Astrocyte (in vitro differentiated cells and primary cell): ENCODE data around the gene SUSD4. TPM values are rescaled to one million over a fixed set of nuclear protein-coding genes. Genes with fewer than 3 reads are reported as not detected.

Source experiments
- DNase-seq: peaks from one replicate; pipeline ENCODE4 v3.0.0-alpha.2; 2010; ENCODE audit warnings: low read depth
- FAIRE-seq: peaks from 2 replicates; lab custom pipeline; 2011; peaks lifted over from hg19 to GRCh38; lab: Jason Lieb, UNC
- H2AFZ ChIP-seq: 2 replicates; pipeline ENCODE4 v1.6.0; 2012; ENCODE audit warnings: low read depth, low read length, inconsistent platforms
- H3K27ac ChIP-seq: 2 replicates; pipeline ENCODE4 v1.5.1; 2011; ENCODE audit warnings: low read depth, low read length, inconsistent platforms
- H3K27me3 ChIP-seq: 2 replicates; pipeline ENCODE4 v1.6.0; 2011; ENCODE audit warnings: low read length, inconsistent platforms; ENCODE audit not compliant: insufficient read depth
- H3K36me3 ChIP-seq: 2 replicates; pipeline ENCODE4 v1.5.1; 2011; ENCODE audit warnings: low read length, inconsistent platforms; ENCODE audit not compliant: insufficient read depth
- H3K4me1 ChIP-seq: 2 replicates; pipeline ENCODE4 v1.5.1; 2011; ENCODE audit warnings: low read length, inconsistent platforms; ENCODE audit not compliant: insufficient read depth
- H3K4me2 ChIP-seq: 2 replicates; pipeline ENCODE4 v1.6.0; 2012; ENCODE audit warnings: low read length, inconsistent platforms
- H3K4me3 ChIP-seq: 2 replicates; pipeline ENCODE4 v1.5.1; 2011; ENCODE audit warnings: low read depth, mild to moderate bottlenecking, low read length, inconsistent platforms; ENCODE audit not compliant: insufficient read depth
- H3K79me2 ChIP-seq: 2 replicates; pipeline ENCODE4 v1.6.0; 2012; ENCODE audit warnings: mild to moderate bottlenecking, low read length, inconsistent platforms; ENCODE audit not compliant: insufficient read depth
- H3K9ac ChIP-seq: 2 replicates; pipeline ENCODE4 v1.6.0; 2012; ENCODE audit warnings: mild to moderate bottlenecking, low read length, inconsistent platforms
- H3K9me3 ChIP-seq: 2 replicates; pipeline ENCODE4 v1.5.1; 2012; ENCODE audit warnings: low read depth, mild to moderate bottlenecking, low read length, inconsistent platforms; ENCODE audit not compliant: insufficient read depth
- H4K20me1 ChIP-seq: 2 replicates; pipeline ENCODE4 v1.6.0; 2012; ENCODE audit warnings: low read length, inconsistent platforms; ENCODE audit not compliant: insufficient read depth
- H3K27ac Mint-ChIP-seq: one replicate; pipeline ENCODE4 v1.8.0; 2021; ENCODE audit warnings: mild to moderate bottlenecking, mixed read lengths; ENCODE audit not compliant: unreplicated experiment
- H3K27me3 Mint-ChIP-seq: one replicate; pipeline ENCODE4 v1.8.0; 2021; ENCODE audit warnings: low read depth, mixed read lengths; ENCODE audit not compliant: unreplicated experiment
- H3K36me3 Mint-ChIP-seq: one replicate; pipeline ENCODE4 v1.8.0; 2021; ENCODE audit warnings: low read depth, mixed read lengths; ENCODE audit not compliant: unreplicated experiment
- H3K4me1 Mint-ChIP-seq: one replicate; pipeline ENCODE4 v1.8.0; 2021; ENCODE audit warnings: low read depth, mixed read lengths; ENCODE audit not compliant: unreplicated experiment
- H3K4me3 Mint-ChIP-seq: one replicate; pipeline ENCODE4 v1.8.0; 2021; ENCODE audit warnings: mild to moderate bottlenecking, moderate library complexity, mixed read lengths; ENCODE audit not compliant: unreplicated experiment
- H3K9me3 Mint-ChIP-seq: one replicate; pipeline ENCODE4 v1.8.0; 2021; ENCODE audit warnings: mild to moderate bottlenecking, mixed read lengths; ENCODE audit not compliant: unreplicated experiment
- CTCF ChIP-seq: IDR thresholded peaks from 2 replicates; pipeline ENCODE4 v1.5.1; 2011; ENCODE audit warnings: low read depth, mild to moderate bottlenecking, inconsistent platforms, low read length, moderate library complexity; ENCODE audit not compliant: insufficient read depth
- EZH2 ChIP-seq: IDR thresholded peaks from 2 replicates; pipeline ENCODE4 v1.6.1; 2012; ENCODE audit warnings: mild to moderate bottlenecking, low read length, inconsistent platforms; ENCODE audit not compliant: insufficient read depth
- total RNA-seq: library from RNA; stranded (reverse); gene quantifications from 2 replicates; pipeline ENCODE4 v1.2.1, GENCODE V29; 2021

Gene SUSD4
- total RNA-seq, 1 donor from 2014 or later = 9.2 TPM

GRCh38 chr1:223212441-223212840 is 151.5 kb downstream of the SUSD4 start:
- DNase-seq (no peak), FAIRE-seq (no peak)
- H3K79me2 ChIP-seq = no peaks in the 10 kb centered on the region
- Mint-ChIP-seq H3K4me1 (peaks cover 50% of the 10 kb centered on the region), H3K27me3 (peaks cover 6% of the 10 kb centered on the region), H3K36me3 (peaks cover 3% of the 10 kb centered on the region), H3K4me3 (no peak overlapping the region), H3K27ac (peak overlapping the region; percentile 66), H3K9me3 (no peaks in the 10 kb centered on the region)
- no peaks in the 10 kb centered on the region for H3K9me3 ChIP-seq
- H3K4me2 ChIP-seq = no peak overlapping the region
- H3K36me3 ChIP-seq = no peaks in the 10 kb centered on the region
- no peak overlapping the region for H3K27ac ChIP-seq
- no peaks in the 10 kb centered on the region for H3K27me3 ChIP-seq
- no peak overlapping the region for H3K4me3 ChIP-seq
- H3K4me1 ChIP-seq = peaks cover 13% of the 10 kb centered on the region
- TF ChIP-seq EZH2 = no peak
- no peak for TF ChIP-seq CTCF
- no peaks in the 10 kb centered on the region for H4K20me1 ChIP-seq
- no peak overlapping the region for H2AFZ ChIP-seq
- H3K9ac ChIP-seq = no peak overlapping the region

GRCh38 chr1:223211323-223211985 is 152.5 kb downstream of the SUSD4 start:
- H3K27me3 ChIP-seq = no peaks in the 10 kb centered on the region
- H2AFZ ChIP-seq = no peak overlapping the region
- H3K9me3 ChIP-seq = no peaks in the 10 kb centered on the region
- no peak overlapping the region for H3K4me3 Mint-ChIP-seq
- peaks cover 51% of the 10 kb centered on the region for H3K4me1 Mint-ChIP-seq
- H3K9me3 Mint-ChIP-seq = no peaks in the 10 kb centered on the region
- peaks cover 6% of the 10 kb centered on the region for H3K27me3 Mint-ChIP-seq
- H4K20me1 ChIP-seq = no peaks in the 10 kb centered on the region
- H3K4me2 ChIP-seq = no peak overlapping the region
- H3K36me3 Mint-ChIP-seq = peaks cover 3% of the 10 kb centered on the region
- DNase-seq (no peak), FAIRE-seq (no peak)
- H3K9ac ChIP-seq = no peak overlapping the region
- no peak for TF ChIP-seq EZH2
- TF ChIP-seq CTCF = no peak
- H3K4me1 ChIP-seq = peaks cover 14% of the 10 kb centered on the region
- no peaks in the 10 kb centered on the region for H3K36me3 ChIP-seq
- H3K27ac Mint-ChIP-seq = peak overlapping the region; percentile 8
- H3K4me3 ChIP-seq = no peak overlapping the region
- no peaks in the 10 kb centered on the region for H3K79me2 ChIP-seq
- H3K27ac ChIP-seq = no peak overlapping the region

GRCh38 chr1:223210788-223211120 is 153.2 kb downstream of the SUSD4 start:
- no peak for DNase-seq
- no peak overlapping the region for H3K4me3 Mint-ChIP-seq
- Histone ChIP-seq H3K4me2 (no peak overlapping the region), H3K4me3 (no peak overlapping the region), H3K27ac (no peak overlapping the region), H3K27me3 (no peaks in the 10 kb centered on the region), H3K36me3 (no peaks in the 10 kb centered on the region), H2AFZ (no peak overlapping the region), H3K9me3 (no peaks in the 10 kb centered on the region), H4K20me1 (no peaks in the 10 kb centered on the region), H3K9ac (no peak overlapping the region), H3K79me2 (no peaks in the 10 kb centered on the region), H3K4me1 (peaks cover 14% of the 10 kb centered on the region)
- peaks cover 1% of the 10 kb centered on the region for H3K36me3 Mint-ChIP-seq
- peaks cover 51% of the 10 kb centered on the region for H3K4me1 Mint-ChIP-seq
- no peak for FAIRE-seq
- no peaks in the 10 kb centered on the region for H3K9me3 Mint-ChIP-seq
- H3K27ac Mint-ChIP-seq = no peak overlapping the region
- TF ChIP-seq EZH2 = no peak
- peaks cover 3% of the 10 kb centered on the region for H3K27me3 Mint-ChIP-seq
